Activated CD4-positive, CD25-positive, alpha-beta regulatory T cell treated with anti-CD3 and anti-CD28 coated beads, Interleukin-2, amount 50 U/mL, for 24 hours (primary cell): ENCODE results near the gene PLA2G4A.

Experiments
- ATAC-seq, 2 donors: fragments of 150-1000 bp; cut with Tn5 transposase; one replicate each; pipeline ENCODE4 v1.10.0; 2021; ENCODE audit warnings: mild to moderate bottlenecking in 1 of 2, moderate library complexity in 1 of 2

Gene PLA2G4A

DNA sequence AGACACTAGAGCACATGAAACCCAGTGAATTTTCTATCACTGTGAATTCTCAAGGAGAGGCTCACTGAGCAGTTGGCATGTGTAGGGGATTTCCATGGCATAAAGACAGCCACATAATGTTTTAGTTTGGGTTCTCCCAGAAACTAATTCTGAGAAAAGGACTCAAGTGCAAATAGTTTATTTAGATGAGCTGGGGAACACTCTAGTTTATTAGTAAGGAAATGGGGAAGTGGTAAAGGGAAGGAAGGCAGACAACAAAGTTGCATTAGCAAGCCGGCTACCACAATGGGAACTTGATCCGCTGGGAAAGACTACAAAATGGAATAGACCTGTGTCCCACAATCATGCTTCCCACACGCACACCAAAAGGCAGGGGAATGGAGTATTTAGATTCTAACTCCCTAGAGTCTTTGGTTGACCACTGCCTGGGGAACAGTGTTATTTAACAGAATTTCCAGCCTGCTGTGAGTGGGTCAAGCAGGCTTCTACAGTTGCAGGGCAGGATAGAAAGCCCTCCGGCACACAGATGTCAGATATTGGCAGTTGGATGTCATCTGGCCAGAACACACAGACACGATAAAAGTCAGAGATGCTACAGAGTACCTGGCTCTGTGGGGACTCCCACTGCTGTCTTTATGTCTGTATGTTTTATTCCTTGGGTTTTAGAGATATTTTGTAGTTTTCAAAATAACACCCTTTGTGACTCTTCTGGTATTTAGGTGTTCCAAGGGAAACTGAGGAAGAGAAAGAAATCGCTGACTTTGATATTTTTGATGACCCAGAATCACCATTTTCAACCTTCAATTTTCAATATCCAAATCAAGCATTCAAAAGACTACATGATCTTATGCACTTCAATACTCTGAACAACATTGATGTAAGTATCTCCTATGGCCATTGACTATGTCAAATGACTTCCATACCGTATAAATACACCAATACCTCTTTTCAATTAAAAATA, 150.1 kb downstream of the PLA2G4A start:
- no peak for ATAC-seq

DNA sequence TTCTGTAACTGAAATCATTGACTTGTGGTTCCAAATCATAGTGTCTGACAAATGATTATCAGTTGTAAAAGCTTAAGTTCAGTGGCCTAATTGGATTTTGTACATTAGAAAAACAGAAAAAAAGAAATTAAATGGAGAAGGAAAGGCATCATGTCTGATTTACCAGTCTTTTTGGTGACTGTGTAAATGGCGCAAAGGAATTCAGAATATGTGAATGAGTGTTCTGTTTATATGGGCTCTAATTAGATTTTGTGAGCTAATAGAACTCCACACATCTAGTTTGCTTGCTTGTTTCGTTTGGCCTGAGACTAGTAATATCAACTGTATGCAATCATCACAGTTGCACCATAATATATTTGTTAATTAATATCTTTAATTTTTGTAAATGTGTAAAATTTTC, 151.7 kb downstream of the PLA2G4A start:
- no peak for ATAC-seq

DNA sequence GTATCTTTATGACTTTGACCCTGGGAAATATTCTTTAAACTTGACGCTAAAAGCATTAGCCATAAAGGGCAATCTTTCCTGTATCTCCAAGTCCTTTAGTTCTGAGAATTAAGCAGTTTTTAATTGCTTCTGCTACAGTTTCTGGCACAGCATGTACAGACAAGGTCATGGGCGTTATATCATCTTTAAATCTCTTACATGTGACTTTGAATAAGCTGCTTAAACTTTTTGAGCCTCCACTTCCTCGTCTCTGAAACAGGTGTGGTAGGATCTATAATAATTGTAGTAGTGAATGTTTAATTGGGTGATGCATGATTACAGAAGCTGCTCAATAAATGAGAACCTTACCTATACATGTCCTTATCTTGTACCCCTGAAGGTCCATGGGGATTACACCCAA, 153.4 kb downstream of the PLA2G4A start:
- no peak for ATAC-seq

GRCh38 chr1:186983327-186983726, 154.6 kb downstream of the PLA2G4A start:
- no peak for ATAC-seq

- no peak for ATAC-seq
Observed at GRCh38 chr1:186984959-186985358, 156.2 kb downstream of the PLA2G4A start.

- peak in 1 of 2 donors; percentile 56 for ATAC-seq
Observed at GRCh38 chr1:186985889-186986491, 157.2 kb downstream of the PLA2G4A start.

GRCh38 chr1:186987065-186987464, 158.3 kb downstream of the PLA2G4A start:
- no peak for ATAC-seq

DNA sequence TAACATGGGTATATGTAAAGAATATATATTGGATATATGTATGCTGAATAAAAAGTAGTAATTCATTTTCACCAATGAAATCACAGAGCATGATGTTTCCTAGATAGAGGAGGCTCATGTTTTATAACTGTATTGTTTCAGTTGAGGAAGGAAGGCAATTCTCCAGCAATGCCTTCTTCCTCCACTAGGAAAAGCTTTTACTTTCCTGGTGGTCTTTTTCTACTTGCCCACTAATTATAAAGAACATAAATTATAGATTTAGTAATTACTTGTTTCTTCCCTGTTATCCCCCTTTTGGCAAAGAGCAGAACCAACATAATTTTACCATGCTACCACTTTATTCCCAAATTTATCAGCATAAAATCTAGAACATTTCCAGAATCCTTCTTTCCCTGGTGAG, 159.0 kb downstream of the PLA2G4A start:
- ATAC-seq = no peak

DNA sequence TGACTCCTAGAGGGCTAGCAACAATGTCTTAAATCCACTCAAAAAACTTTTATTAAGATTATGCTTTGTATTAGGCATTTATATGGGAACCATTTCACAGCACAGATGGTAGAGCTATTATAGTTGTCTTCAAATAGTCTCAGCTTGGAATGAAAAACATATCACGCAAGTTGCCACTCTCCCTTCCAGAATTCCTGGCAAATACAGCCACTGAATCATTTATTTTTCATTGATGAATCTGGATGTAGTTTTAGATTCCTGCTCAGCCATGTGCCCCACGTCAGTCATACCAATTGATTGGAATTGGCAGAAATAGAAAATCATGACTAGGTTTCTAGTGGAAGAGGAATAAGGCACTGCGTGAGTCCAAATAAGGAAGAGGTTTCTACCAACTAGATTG, 165.2 kb downstream of the PLA2G4A start:
- no peak for ATAC-seq

- ATAC-seq = no peak
Observed at GRCh38 chr1:186994897-186995296, 166.1 kb downstream of the PLA2G4A start.

DNA sequence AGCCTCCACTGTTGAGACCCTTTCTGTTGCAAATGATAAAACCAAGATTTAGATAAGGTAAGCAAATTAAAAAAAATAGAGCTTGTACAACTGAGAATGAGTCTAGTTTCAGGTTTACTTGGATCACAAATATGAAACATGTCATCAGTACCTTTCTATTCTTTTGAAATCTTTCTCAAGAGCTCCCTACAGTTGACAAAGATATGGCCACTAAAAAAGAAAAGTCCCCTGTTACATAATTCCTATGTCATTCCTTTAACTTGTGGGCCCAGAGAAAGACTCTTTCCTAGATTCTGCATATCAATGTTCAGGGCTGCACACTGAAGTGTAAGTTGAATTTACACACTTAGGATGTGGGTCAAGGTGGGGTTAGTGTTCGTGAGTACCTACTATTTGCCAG, 168.1 kb downstream of the PLA2G4A start:
- ATAC-seq = no peak

DNA sequence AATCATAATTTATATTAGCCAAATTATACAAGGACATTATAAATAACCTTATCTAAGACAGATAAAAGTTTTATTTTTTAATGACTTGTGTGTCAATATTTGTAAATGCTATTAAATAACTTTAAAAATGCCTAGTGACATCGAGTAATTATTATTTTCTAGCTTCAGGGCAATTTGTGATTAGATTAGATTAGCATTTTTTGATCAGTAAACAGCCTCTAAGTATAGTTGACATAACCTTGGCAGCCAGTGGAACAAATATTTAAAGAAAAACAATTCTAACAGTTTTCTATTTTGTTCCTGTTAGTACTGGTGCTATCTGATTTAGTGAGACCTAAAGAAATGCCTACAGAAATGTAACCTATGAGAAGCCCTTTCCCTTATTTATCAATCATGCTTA, 169.1 kb downstream of the PLA2G4A start:
- ATAC-seq = no peak

DNA sequence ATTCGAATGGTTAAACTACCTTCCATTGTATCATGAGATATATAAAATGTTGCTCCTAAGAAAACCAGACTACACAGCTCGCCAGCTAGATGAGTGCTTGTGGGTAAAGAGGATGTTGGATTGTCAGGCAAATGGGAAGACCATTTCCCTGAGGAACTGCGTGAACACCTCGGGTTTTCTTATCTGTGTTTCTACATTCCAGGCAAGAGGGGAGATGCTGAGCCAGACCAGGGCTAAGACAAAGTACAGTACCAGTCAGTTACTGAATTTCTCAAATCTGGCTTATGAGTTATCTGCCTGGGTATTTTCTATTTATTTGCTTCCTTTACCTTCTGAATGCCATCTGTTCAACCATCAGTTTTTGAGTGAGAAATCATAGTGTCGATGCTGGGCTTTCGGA, 170.8 kb downstream of the PLA2G4A start:
- no peak for ATAC-seq

- no peak for ATAC-seq
Observed at GRCh38 chr1:187001198-187001889, 172.6 kb downstream of the PLA2G4A start.

DNA sequence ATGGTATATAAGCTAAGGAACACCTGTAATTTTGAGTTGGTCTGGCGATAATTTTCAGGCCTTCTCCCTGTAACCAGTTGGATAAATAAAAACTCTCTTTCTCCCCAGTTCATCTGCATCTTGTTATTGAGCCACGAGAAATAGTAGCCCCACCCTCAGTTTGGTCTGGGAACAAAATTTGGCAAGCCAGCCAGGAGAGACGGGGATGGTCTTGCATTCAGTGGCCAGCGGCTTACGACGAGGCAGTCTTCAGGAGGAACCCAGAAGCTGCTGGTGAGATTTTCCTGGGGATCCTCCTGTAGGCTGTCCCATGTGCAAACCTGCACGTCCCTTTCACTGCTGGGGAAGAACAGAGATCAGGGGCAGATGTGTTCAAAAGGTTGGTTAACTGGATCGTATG, 174.6 kb downstream of the PLA2G4A start:
- no peak for ATAC-seq

- no peak for ATAC-seq
Observed at GRCh38 chr1:187006896-187007295, 178.1 kb downstream of the PLA2G4A start.

DNA sequence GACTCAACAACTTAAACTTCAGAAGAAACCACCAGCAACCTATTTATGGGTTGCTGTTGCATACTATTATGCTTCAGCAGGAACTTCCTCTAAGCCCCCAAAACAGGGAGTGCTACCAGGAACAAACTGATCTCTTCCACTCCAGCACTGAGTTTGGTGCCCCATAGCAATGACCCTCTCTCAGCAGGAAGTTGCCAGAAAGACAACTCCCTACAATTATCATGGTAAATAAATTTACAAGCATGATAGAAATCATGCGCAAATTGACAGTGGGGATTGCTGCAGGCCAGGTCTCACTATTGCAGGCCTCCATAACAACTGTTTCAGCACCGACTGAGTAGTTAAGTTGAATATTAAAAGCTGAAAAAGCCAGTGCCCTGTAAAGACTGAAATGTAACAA, 180.6 kb downstream of the PLA2G4A start:
- ATAC-seq = no peak

- ATAC-seq = peak in 1 of 2 donors; percentile 68
Observed at GRCh38 chr1:187010571-187011309, 182.0 kb downstream of the PLA2G4A start.

GRCh38 chr1:187013582-187014200, 184.9 kb downstream of the PLA2G4A start:
- ATAC-seq = no peak

DNA sequence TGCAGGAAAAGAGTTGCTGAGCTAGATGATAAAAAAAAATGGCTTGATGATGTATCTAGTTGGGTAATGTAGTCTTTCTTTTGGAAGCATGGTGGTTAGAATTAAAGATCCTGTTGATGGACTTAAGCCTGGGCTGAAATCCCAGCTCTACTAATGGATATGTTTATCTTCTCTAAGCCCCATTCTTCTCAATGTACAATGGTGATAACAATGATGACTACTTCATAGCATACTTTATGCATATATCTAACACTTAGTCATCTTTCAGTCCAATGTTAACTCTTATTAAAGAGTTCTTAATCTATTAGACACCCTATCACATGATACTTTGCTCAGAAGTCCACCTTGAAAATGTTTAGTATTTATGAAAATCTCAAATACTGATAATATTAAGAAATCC, 189.5 kb downstream of the PLA2G4A start:
- no peak for ATAC-seq

DNA sequence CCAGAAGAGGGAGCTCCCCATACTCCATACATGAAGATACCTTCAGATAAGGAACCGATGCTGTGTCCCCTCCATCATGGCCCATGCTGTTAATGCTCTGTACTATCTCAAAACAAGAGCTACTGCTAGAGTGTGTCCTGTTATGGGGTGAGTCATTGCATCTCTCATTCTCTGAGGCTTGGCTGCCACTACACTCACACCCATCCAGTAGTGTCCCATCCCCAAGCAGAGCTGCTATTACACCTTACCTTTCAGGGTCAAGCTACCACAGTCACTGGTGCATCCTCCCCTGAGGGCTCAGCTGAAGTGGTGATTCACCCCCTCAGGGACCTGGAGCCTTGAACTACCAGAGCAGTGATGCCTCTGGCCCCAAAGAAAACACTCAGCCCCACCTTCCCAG, 198.5 kb downstream of the PLA2G4A start:
- ATAC-seq = peak in 1 of 2 donors; percentile 13

DNA sequence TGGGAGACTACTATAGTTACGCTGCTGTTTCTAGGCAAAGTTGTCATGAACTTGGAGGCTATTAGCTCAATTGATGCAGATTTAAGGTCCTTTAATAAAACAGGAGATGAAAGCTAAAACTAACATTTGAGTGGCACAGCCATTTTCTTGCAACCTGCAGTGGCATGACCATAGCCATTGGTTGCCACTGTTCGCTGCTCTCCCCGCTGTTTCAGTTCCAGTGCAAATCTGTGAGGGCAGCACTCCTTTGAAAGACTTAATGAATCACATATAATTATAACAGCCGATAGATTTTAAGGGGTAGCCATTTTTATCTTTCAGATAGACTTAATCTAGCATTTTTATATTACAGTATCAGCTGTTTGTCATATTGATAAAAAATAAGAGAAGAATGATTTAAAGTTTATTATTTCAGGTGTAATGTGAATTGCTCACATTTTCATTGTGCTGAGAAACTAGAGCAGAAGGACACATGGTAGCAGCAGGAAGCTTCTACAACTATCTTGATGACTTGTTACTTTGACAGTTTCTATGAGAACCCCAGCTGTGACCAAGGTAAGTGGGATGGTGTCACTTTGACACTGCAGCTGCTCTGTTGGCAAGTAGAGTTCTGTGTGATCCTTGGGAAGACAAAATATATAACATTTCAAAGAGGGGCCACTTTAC, 203.7 kb downstream of the PLA2G4A start:
- ATAC-seq = no peak
